Panc1 (cell line): ENCODE data around the gene NT5E. TPM values are rescaled to one million over a fixed set of nuclear protein-coding genes. Genes with fewer than 3 reads are reported as not detected.

ENCODE experiments used
- ATAC-seq: fragments of 200-7000 bp; cut with Tn5 transposase; 2 replicates; pipeline ENCODE4 v1.9.1; 2020; ENCODE audit warnings: mild to moderate bottlenecking, moderate library complexity
- BruUV-seq: library from RNA; stranded (reverse); fragments of 400-500 nt; replicated peaks from 2 replicates; lab custom pipeline; 2021; lab: Mats Ljungman, UMichigan
- CTCF ChIA-PET: fragments of 300-600 bp; sonication (Branson Sonifier 250); formaldehyde crosslinking; loops from one replicate; lab custom pipeline; 2022; ENCODE audit warnings: antibody characterized with exemption; lab: Charles Lee
- POLR2A ChIA-PET: fragments of 300-600 bp; sonication (Branson Sonifier 250); formaldehyde crosslinking; loops from one replicate; lab custom pipeline; 2022; ENCODE audit warnings: antibody characterized with exemption; lab: Charles Lee
- DNase-seq: peaks from one replicate; pipeline ENCODE4 v3.0.0-alpha.2; 2010; ENCODE audit warnings: low read depth, low spot score
- H3K27ac ChIP-seq: 2 replicates; pipeline ENCODE4 v1.5.1; 2011; ENCODE audit warnings: mild to moderate bottlenecking, low read length, inconsistent platforms
- H3K27me3 ChIP-seq: fragments of 200-500 bp; sonication (Bioruptor generic); 2 replicates; pipeline ENCODE4 v1.6.0; 2014; ENCODE audit warnings: low read length, inconsistent platforms; ENCODE audit not compliant: control insufficient read depth, insufficient read depth
- H3K36me3 ChIP-seq: fragments of 200-500 bp; sonication (Bioruptor generic); 2 replicates; pipeline ENCODE4 v1.5.1; 2014; ENCODE audit warnings: inconsistent platforms, mild to moderate bottlenecking, low read length, moderate library complexity; ENCODE audit not compliant: control insufficient read depth, insufficient read depth
- H3K4me1 ChIP-seq: 2 replicates; pipeline ENCODE4 v1.5.1; 2011; ENCODE audit warnings: inconsistent platforms, mild to moderate bottlenecking, low read length, moderate library complexity; ENCODE audit not compliant: control insufficient read depth, insufficient read depth
- H3K4me3 ChIP-seq, 2 experiments: 2 replicates each; pipeline ENCODE4 v1.5.1; 2011 to 2012; ENCODE audit warnings: low read depth in 2 of 2, low read length in 2 of 2, mild to moderate bottlenecking in 2 of 2, inconsistent platforms in 1 of 2, moderate library complexity in 1 of 2
- H3K9me3 ChIP-seq: fragments of 200-500 bp; sonication (Bioruptor generic); 2 replicates; pipeline ENCODE4 v1.5.1; 2014; ENCODE audit warnings: low read depth, mild to moderate bottlenecking, inconsistent platforms, low read length, moderate library complexity; ENCODE audit not compliant: control insufficient read depth, insufficient read depth
- CTCF ChIP-seq: fragments of 450-650 bp; IDR thresholded peaks from 2 replicates; pipeline ENCODE4 v1.5.1; 2017; ENCODE audit warnings: mild to moderate bottlenecking
- POLR2AphosphoS5 ChIP-seq: IDR thresholded peaks from 2 replicates; pipeline ENCODE4 v1.6.1; 2012; ENCODE audit warnings: mild to moderate bottlenecking, low read depth, low read length, moderate library complexity
- SIN3A ChIP-seq: IDR thresholded peaks from 2 replicates; pipeline ENCODE4 v1.6.1; 2012; ENCODE audit warnings: low read depth, mild to moderate bottlenecking, low read length, moderate library complexity, borderline replicate concordance; ENCODE audit not compliant: insufficient read depth
- TCF7L2 ChIP-seq: IDR thresholded peaks from 2 replicates; pipeline ENCODE4 v1.6.1; 2011; ENCODE audit warnings: mild to moderate bottlenecking, low read depth, low read length, inconsistent platforms
- in situ Hi-C: cut with HindIII; loops from 2 replicates; pipeline ENCODE4 v1.10.0; 2016; ENCODE audit warnings: low sequenced_read_pairs, low pct_unique_long_range_greater_than_20kb
- intact Hi-C: fragments of 100-400 bp; cut with micrococcal nuclease; formaldehyde crosslinking; loops from one replicate; pipeline ENCODE4 v1.10.0; 2022; ENCODE audit not compliant: unreplicated experiment
- total RNA-seq: library from RNA; stranded (reverse); gene quantifications from one replicate; pipeline ENCODE4 v1.2.1, GENCODE V29; 2021; ENCODE audit not compliant: unreplicated experiment
- TF ChIP-seq, protein P1 (sequence below), 2 experiments: IDR thresholded peaks; 2 replicates each; pipeline ENCODE4 v1.6.1; 2011 to 2012; ENCODE audit warnings: low read depth in 2 of 2, control low read depth in 1 of 2, low read length in 1 of 2, mild to moderate bottlenecking in 1 of 2, moderate library complexity in 1 of 2; ENCODE audit not compliant: insufficient read depth in 1 of 2

Gene NT5E
- total RNA-seq, 1 experiment from 2014 or later, result 58.4 TPM

DNA sequence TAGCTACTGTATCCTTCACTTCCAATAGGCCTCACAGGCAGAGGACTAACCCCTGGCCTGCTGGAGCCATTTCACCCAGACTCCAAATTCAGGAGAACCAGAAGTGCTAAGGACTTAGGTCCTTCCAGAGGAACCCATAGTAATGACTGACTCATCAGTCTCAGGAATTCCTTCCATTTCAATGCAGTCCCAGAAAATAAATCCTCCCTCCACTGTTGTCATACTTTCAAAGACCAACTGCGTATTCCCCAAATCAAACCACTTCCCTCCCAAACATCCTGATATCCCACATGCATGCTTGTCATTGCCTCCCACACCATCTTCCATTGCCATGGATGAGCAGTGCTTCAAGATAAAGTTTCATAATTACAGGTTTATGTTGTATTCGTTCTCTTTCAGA, 31.8 kb upstream of the NT5E start:
- no peaks in the 10 kb centered on the region for H3K27me3 ChIP-seq
- POLR2A ChIA-PET, result interaction anchor here (0.7 kb wide), 1 partner anchor 575 kb away, joined by 3 read pairs; no protein-coding TSS in a partner anchor
- CTCF ChIA-PET, result no interaction called here
- no peak overlapping the region for H3K4me3 ChIP-seq
- intact Hi-C loops, result no loop called here
- ATAC-seq, result no peak
- TF ChIP-seq TCF7L2, result no peak
- TF ChIP-seq SIN3A, result no peak
- TF ChIP-seq, protein P1, sequence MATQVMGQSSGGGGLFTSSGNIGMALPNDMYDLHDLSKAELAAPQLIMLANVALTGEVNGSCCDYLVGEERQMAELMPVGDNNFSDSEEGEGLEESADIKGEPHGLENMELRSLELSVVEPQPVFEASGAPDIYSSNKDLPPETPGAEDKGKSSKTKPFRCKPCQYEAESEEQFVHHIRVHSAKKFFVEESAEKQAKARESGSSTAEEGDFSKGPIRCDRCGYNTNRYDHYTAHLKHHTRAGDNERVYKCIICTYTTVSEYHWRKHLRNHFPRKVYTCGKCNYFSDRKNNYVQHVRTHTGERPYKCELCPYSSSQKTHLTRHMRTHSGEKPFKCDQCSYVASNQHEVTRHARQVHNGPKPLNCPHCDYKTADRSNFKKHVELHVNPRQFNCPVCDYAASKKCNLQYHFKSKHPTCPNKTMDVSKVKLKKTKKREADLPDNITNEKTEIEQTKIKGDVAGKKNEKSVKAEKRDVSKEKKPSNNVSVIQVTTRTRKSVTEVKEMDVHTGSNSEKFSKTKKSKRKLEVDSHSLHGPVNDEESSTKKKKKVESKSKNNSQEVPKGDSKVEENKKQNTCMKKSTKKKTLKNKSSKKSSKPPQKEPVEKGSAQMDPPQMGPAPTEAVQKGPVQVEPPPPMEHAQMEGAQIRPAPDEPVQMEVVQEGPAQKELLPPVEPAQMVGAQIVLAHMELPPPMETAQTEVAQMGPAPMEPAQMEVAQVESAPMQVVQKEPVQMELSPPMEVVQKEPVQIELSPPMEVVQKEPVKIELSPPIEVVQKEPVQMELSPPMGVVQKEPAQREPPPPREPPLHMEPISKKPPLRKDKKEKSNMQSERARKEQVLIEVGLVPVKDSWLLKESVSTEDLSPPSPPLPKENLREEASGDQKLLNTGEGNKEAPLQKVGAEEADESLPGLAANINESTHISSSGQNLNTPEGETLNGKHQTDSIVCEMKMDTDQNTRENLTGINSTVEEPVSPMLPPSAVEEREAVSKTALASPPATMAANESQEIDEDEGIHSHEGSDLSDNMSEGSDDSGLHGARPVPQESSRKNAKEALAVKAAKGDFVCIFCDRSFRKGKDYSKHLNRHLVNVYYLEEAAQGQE (IDR thresholded peaks at IDR 0.05; ENCODE audit: insufficient read depth in 1 of 2, low read depth in 2 of 2, low read length in 1 of 2), result no peak
- TF ChIP-seq POLR2AphosphoS5, result no peak
- no peak for TF ChIP-seq CTCF
- H3K36me3 ChIP-seq, result no peaks in the 10 kb centered on the region
- no peak for DNase-seq
- no TSS peak for BruUV-seq
- no peaks in the 10 kb centered on the region for H3K9me3 ChIP-seq
- H3K4me1 ChIP-seq, result no peaks in the 10 kb centered on the region
- in situ Hi-C loops, result no loop called here
- no peak overlapping the region for H3K27ac ChIP-seq

GRCh38 chr6:85419046-85419759, 30.7 kb upstream of the NT5E start:
- in situ Hi-C loops (no loop called here), intact Hi-C loops (no loop called here)
- ChIA-PET POLR2A (no interaction called here), CTCF (interaction anchor here (0.6 kb wide), 1 partner anchor 63 kb away, joined by 4 read pairs; no protein-coding TSS in a partner anchor)
- H3K27ac ChIP-seq, result no peak overlapping the region
- no peak for TF ChIP-seq TCF7L2
- TF ChIP-seq, protein P1 (IDR thresholded peaks at IDR 0.05; ENCODE audit: insufficient read depth in 1 of 2, low read depth in 2 of 2, low read length in 1 of 2), result no peak
- no peak for TF ChIP-seq POLR2AphosphoS5
- TF ChIP-seq SIN3A, result no peak
- no peak for TF ChIP-seq CTCF
- no peak for DNase-seq
- no peaks in the 10 kb centered on the region for H3K27me3 ChIP-seq
- H3K36me3 ChIP-seq, result no peaks in the 10 kb centered on the region
- no peaks in the 10 kb centered on the region for H3K4me1 ChIP-seq
- H3K4me3 ChIP-seq, result no peak overlapping the region
- ATAC-seq, result no peak
- BruUV-seq, result no TSS peak
- peaks cover 3% of the 10 kb centered on the region; the same call in 1 of the 2 replicates for H3K9me3 ChIP-seq
